Midbrain (tissue), 1 donor: ENCODE results near the gene FAM81B.

Experiments used
- DNase-seq: peaks from one replicate; lab custom pipeline; 2025; lab: John Stamatoyannopoulos, UW

FAM81B gene

DNA sequence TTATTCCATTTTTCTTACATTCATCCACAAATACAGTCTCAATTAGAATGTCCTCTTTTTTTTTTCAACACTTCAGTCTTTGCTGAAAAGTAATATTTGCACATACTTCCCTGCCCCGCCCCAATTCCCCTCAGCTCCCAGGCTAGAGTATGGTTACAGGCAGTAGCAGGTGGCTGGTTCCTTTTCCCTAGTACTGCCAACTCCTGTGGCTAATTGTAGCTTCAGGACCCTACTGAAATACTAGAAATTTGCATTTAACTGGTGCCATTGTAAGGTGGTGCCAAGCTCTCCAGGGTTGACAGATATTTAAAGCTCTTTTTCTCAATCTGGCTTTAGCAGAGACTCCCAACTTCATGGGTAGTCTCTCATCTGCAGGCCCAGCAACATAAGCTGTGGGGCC, 80.3 kb downstream of the FAM81B start:
- no peak for DNase-seq

GRCh38 chr5:95471942-95472341, 80.8 kb downstream of the FAM81B start:
- no peak for DNase-seq

DNA sequence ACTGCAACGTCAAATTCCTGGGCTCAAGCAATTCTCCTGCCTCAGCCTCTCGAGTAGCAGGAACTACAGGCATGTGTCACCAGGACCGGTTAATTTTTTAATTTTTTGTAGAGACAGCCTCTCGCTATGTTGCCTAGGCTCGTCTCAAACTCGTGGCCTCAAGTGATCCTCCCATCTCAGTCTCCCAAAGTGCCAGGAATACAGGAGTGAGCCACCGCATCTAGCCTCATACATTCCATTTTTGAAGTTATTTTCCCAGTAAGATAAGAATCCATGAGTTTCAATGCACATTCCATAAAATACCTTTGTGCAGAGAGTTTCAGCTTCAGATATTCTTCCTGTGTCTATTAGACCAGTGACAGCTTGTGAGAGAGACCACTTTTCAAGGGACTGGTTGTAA, 93.3 kb downstream of the FAM81B start:
- no peak for DNase-seq

DNA sequence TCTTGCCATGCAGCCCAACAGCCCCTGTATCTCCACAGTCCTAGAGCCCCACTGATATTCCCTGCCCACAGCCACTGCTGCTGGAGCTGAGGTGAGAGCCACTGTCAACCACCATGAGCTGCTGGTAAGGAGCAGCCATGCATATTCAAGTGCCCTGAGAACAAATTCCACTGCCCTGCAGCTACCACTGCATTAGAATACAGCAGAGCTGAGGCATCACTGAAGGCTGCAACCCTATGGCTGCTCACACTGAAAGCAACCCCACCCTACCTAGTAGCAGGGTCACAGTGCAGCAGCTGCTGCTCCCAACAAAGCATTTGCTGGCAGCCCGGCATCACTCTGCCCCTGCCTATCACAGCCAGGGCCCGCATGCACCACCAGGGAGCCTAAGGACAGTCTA, 95.0 kb downstream of the FAM81B start:
- no peak for DNase-seq

DNA sequence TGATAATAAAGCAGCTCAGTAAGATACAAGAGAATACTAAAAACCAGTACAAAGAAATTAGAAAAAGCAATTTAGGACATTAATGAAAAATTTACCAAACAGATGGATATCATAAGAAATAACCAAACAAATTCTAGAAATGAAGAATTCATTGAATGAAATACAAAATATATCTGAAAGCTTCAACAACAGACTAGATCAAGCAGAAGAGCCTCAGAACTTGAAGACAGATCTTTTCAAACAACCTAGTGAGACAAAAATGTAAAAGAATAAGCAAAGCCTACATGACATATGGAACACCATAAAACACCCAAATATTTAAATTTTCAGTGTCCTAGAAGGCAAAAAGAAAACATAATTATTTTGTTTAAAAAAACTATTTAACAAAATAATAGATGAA, 96.7 kb downstream of the FAM81B start:
- DNase-seq = no peak
